Esophagus muscularis mucosa (tissue), 3 donors: ENCODE results near the gene DUXA.

Experiments
- CTCF ChIP-seq, 3 experiments: fragments of 200-600 bp in 2 of 3; fragments of 450-650 bp in 1 of 3; sonication (generic) in 2 of 3; IDR thresholded peaks; one replicate each; pipeline ENCODE4 v1.5.1; 2017 to 2019; ENCODE audit warnings: antibody characterized with exemption in 3 of 3, mild to moderate bottlenecking in 2 of 3, moderate library complexity in 1 of 3
- POLR2AphosphoS5 ChIP-seq, 2 donors: sonication (generic); formaldehyde crosslinking; IDR thresholded peaks; one replicate each; pipeline ENCODE4 v1.6.1; 2017; ENCODE audit warnings: antibody characterized with exemption in 2 of 2

DNA sequence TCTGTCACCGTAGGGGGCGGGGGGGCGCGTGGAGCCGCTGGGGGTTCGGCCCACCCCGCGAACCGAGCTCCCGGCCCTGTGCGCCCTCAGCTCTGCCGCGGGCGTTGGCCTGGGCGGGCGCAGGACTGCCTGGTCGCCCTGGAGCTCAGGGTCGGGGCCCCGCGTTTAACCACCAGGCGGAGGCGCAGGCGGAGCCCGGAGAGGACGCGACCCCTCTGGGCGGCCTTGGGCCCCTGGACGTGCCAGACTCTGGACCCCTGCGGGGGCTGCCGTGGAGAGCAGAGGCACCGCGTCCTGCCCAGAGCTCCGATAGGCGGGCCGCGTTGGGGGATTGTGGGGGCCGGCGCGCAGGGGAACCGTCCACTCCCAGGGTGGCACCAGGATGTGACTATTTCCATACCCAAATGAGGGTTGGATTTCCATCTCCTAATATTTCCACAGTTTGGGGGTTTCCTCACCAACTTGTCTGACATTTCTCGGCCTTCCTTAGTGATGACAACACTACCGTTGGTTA lies 60.5 kb downstream of the DUXA start:
- TF ChIP-seq CTCF (IDR thresholded peaks at IDR 0.05) (no peak), POLR2AphosphoS5 (IDR thresholded peaks at IDR 0.05) (no peak)
